H9 (cell line): ENCODE data around the gene FHOD3. TPM values are rescaled to one million over a fixed set of nuclear protein-coding genes. Genes with fewer than 3 reads are reported as not detected.

Experiments used
- DNase-seq: peaks from one replicate; pipeline ENCODE4 v3.0.0-alpha.2; 2017
- H2AFZ ChIP-seq: one replicate; pipeline ENCODE4 v1.6.1; 2013; ENCODE audit warnings: mild to moderate bottlenecking, low read length, control low read depth, moderate library complexity
- H2AK5ac ChIP-seq: 2 replicates; pipeline ENCODE4 v1.6.1; 2013; ENCODE audit warnings: low read length, control low read depth, mixed read lengths; ENCODE audit not compliant: insufficient read length
- H2BK120ac ChIP-seq: one replicate; pipeline ENCODE4 v1.6.1; 2013; ENCODE audit warnings: low read depth, mild to moderate bottlenecking, low read length, control low read depth, inconsistent platforms; ENCODE audit not compliant: poor library complexity, severe bottlenecking
- H2BK12ac ChIP-seq: 2 replicates; pipeline ENCODE4 v1.6.1; 2013; ENCODE audit warnings: low read length, control low read depth, mixed read lengths, low read depth; ENCODE audit not compliant: insufficient read length
- H2BK15ac ChIP-seq: 2 replicates; pipeline ENCODE4 v1.6.1; 2013; ENCODE audit warnings: low read depth, low read length, control low read depth
- H2BK20ac ChIP-seq: one replicate; pipeline ENCODE4 v1.6.1; 2013; ENCODE audit warnings: low read depth, mild to moderate bottlenecking, low read length, control low read depth, inconsistent platforms; ENCODE audit not compliant: poor library complexity, severe bottlenecking
- H2BK5ac ChIP-seq: 2 replicates; pipeline ENCODE4 v1.6.1; 2013; ENCODE audit warnings: low read length, control low read depth, mixed read lengths; ENCODE audit not compliant: insufficient read length
- H3K14ac ChIP-seq: 2 replicates; pipeline ENCODE4 v1.6.1; 2013; ENCODE audit warnings: low read length, control low read depth; ENCODE audit not compliant: insufficient read depth
- H3K18ac ChIP-seq: 2 replicates; pipeline ENCODE4 v1.6.1; 2013; ENCODE audit warnings: low read depth, mild to moderate bottlenecking, mixed read lengths, low read length, control low read depth; ENCODE audit not compliant: insufficient read length
- H3K23ac ChIP-seq: 2 replicates; pipeline ENCODE4 v1.6.1; 2013; ENCODE audit warnings: low read length, control low read depth, mixed read lengths, low read depth; ENCODE audit not compliant: insufficient read length
- H3K23me2 ChIP-seq: 2 replicates; pipeline ENCODE4 v1.6.1; 2013; ENCODE audit warnings: low read depth, mild to moderate bottlenecking, mixed read lengths, low read length, control low read depth; ENCODE audit not compliant: insufficient read length, poor library complexity, severe bottlenecking
- H3K27ac ChIP-seq: 2 replicates; pipeline ENCODE4 v1.5.1; 2013; ENCODE audit warnings: low read length, control low read depth, mixed read lengths, low read depth; ENCODE audit not compliant: insufficient read length
- H3K27me3 ChIP-seq: 2 replicates; pipeline ENCODE4 v1.6.1; 2013; ENCODE audit warnings: low read length, control low read depth, inconsistent platforms; ENCODE audit not compliant: insufficient read depth
- H3K4ac ChIP-seq: 2 replicates; pipeline ENCODE4 v1.6.1; 2013; ENCODE audit warnings: low read depth, mild to moderate bottlenecking, control low read depth, inconsistent platforms, low read length, moderate library complexity
- H3K4me1 ChIP-seq: 2 replicates; pipeline ENCODE4 v1.6.1; 2013; ENCODE audit warnings: low read length, control low read depth, inconsistent platforms; ENCODE audit not compliant: insufficient read depth
- H3K4me2 ChIP-seq: 2 replicates; pipeline ENCODE4 v1.6.1; 2013; ENCODE audit warnings: low read length, control low read depth, mixed read lengths; ENCODE audit not compliant: insufficient read length, insufficient read depth
- H3K56ac ChIP-seq: 2 replicates; pipeline ENCODE4 v1.6.1; 2013; ENCODE audit warnings: low read depth, mild to moderate bottlenecking, mixed read lengths, low read length, control low read depth; ENCODE audit not compliant: insufficient read length
- H3K79me1 ChIP-seq: 2 replicates; pipeline ENCODE4 v1.6.1; 2013; ENCODE audit warnings: low read depth, mild to moderate bottlenecking, moderate library complexity, low read length, control low read depth, inconsistent platforms; ENCODE audit not compliant: insufficient read depth, poor library complexity, severe bottlenecking
- H3K79me2 ChIP-seq: 2 replicates; pipeline ENCODE4 v1.6.1; 2013; ENCODE audit warnings: low read length, control low read depth, inconsistent platforms; ENCODE audit not compliant: insufficient read depth
- H3K9ac ChIP-seq: 2 replicates; pipeline ENCODE4 v1.6.1; 2013; ENCODE audit warnings: low read length, control low read depth, mixed read lengths; ENCODE audit not compliant: insufficient read length; ENCODE audit errors: extremely low read depth
- H3K9me3 ChIP-seq: one replicate; pipeline ENCODE4 v1.6.1; 2013; ENCODE audit warnings: low read depth, low read length, inconsistent platforms; ENCODE audit not compliant: control insufficient read depth
- H3T11ph ChIP-seq: one replicate; pipeline ENCODE4 v1.6.1; 2013; ENCODE audit warnings: mild to moderate bottlenecking, low read length, control low read depth, inconsistent platforms
- H4K20me1 ChIP-seq: one replicate; pipeline ENCODE4 v1.6.1; 2013; ENCODE audit not compliant: control insufficient read depth, insufficient read length, insufficient read depth
- H4K5ac ChIP-seq: 2 replicates; pipeline ENCODE4 v1.6.1; 2013; ENCODE audit warnings: low read depth, mild to moderate bottlenecking, mixed read lengths, low read length, control low read depth; ENCODE audit not compliant: insufficient read length
- H4K8ac ChIP-seq: replicated peaks from 2 replicates; pipeline ENCODE4 v1.6.1; 2013; ENCODE audit warnings: low read length, control low read depth, mixed read lengths, low read depth; ENCODE audit not compliant: insufficient read length
- H4K91ac ChIP-seq: 2 replicates; pipeline ENCODE4 v1.6.1; 2013; ENCODE audit warnings: low read depth, mild to moderate bottlenecking, moderate library complexity, mixed read lengths, low read length, control low read depth; ENCODE audit not compliant: insufficient read length
- H3K27ac Mint-ChIP-seq, 3 experiments: 2 replicates in 2 of 3; 3 replicates in 1 of 3; pipeline ENCODE4 v1.8.0; 2020 to 2021; ENCODE audit warnings: mixed read lengths in 3 of 3, mild to moderate bottlenecking in 1 of 3, moderate library complexity in 1 of 3
- H3K27me3 Mint-ChIP-seq: 2 replicates; pipeline ENCODE4 v1.8.0; 2021; ENCODE audit warnings: low read depth, mild to moderate bottlenecking, moderate library complexity, mixed read lengths
- H3K36me3 Mint-ChIP-seq, 3 experiments: 2 replicates in 2 of 3; 3 replicates in 1 of 3; pipeline ENCODE4 v1.8.0; 2020 to 2021; ENCODE audit warnings: low read depth in 3 of 3, mixed read lengths in 3 of 3; ENCODE audit not compliant: insufficient read depth in 1 of 3
- H3K4me1 Mint-ChIP-seq, 2 experiments: 2 replicates each; pipeline ENCODE4 v1.8.0; 2020; ENCODE audit warnings: mixed read lengths in 2 of 2
- H3K4me3 Mint-ChIP-seq, 2 experiments: 2 replicates in 1 of 2; 3 replicates in 1 of 2; pipeline ENCODE4 v1.8.0; 2020 to 2021; ENCODE audit warnings: mild to moderate bottlenecking in 2 of 2, mixed read lengths in 2 of 2, moderate library complexity in 1 of 2
- H3K9me3 Mint-ChIP-seq, 2 experiments: 2 replicates in 1 of 2; 3 replicates in 1 of 2; pipeline ENCODE4 v1.8.0; 2020; ENCODE audit warnings: mild to moderate bottlenecking in 2 of 2, mixed read lengths in 2 of 2, moderate library complexity in 1 of 2
- total RNA-seq: library from RNA; stranded (reverse); gene quantifications from 2 replicates; pipeline ENCODE4 v1.2.1, GENCODE V29; 2021
- TF ChIP-seq, protein P1 (sequence below): fragments of 200-600 bp; sonication (generic); conservative IDR thresholded peaks from 3 replicates; pipeline ENCODE4 v1.8.0; 2021; ENCODE audit warnings: antibody characterized with exemption, mild to moderate bottlenecking

The FHOD3 gene
- total RNA-seq, 1 experiment from 2014 or later: 8.0 TPM

- H3K4ac ChIP-seq: no peak overlapping the region
- no peak overlapping the region for H4K91ac ChIP-seq
- H2AK5ac ChIP-seq: no peak overlapping the region
- no peak overlapping the region for H3K18ac ChIP-seq
- H3K23me2 ChIP-seq: no peaks in the 10 kb centered on the region
- H3K9me3 Mint-ChIP-seq: no peaks in the 10 kb centered on the region
- H3K9me3 ChIP-seq: no peaks in the 10 kb centered on the region
- no peak overlapping the region for H4K8ac ChIP-seq
- H2BK20ac ChIP-seq: no peak overlapping the region
- H3K79me1 ChIP-seq: no peaks in the 10 kb centered on the region
- no peak overlapping the region for H4K5ac ChIP-seq
- H2BK12ac ChIP-seq: no peak overlapping the region
- H3K14ac ChIP-seq: no peak overlapping the region
- H3K27ac ChIP-seq: no peak overlapping the region
- no peaks in the 10 kb centered on the region for H3K4me1 ChIP-seq
- TF ChIP-seq, protein P1, sequence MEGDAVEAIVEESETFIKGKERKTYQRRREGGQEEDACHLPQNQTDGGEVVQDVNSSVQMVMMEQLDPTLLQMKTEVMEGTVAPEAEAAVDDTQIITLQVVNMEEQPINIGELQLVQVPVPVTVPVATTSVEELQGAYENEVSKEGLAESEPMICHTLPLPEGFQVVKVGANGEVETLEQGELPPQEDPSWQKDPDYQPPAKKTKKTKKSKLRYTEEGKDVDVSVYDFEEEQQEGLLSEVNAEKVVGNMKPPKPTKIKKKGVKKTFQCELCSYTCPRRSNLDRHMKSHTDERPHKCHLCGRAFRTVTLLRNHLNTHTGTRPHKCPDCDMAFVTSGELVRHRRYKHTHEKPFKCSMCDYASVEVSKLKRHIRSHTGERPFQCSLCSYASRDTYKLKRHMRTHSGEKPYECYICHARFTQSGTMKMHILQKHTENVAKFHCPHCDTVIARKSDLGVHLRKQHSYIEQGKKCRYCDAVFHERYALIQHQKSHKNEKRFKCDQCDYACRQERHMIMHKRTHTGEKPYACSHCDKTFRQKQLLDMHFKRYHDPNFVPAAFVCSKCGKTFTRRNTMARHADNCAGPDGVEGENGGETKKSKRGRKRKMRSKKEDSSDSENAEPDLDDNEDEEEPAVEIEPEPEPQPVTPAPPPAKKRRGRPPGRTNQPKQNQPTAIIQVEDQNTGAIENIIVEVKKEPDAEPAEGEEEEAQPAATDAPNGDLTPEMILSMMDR: no peak
- no peak overlapping the region for H3K4me2 ChIP-seq
- H2BK5ac ChIP-seq: no peak overlapping the region
- peaks cover 16 to 57% (median 51%) of the 10 kb centered on the region in 3 experiments; a peak in 6 of 7 replicates for H3K36me3 Mint-ChIP-seq
- no peak overlapping the region for H2BK120ac ChIP-seq
- no peak overlapping the region for H3K9ac ChIP-seq
- no peak for DNase-seq
- H3K27ac Mint-ChIP-seq: no peak overlapping the region
- no peak overlapping the region for H2BK15ac ChIP-seq
- H4K20me1 ChIP-seq: no peaks in the 10 kb centered on the region
- H3K79me2 ChIP-seq: no peaks in the 10 kb centered on the region
- no peak overlapping the region for H3K23ac ChIP-seq
- no peak overlapping the region for H2AFZ ChIP-seq
- no peak overlapping the region for H3T11ph ChIP-seq
- no peak overlapping the region for H3K4me3 Mint-ChIP-seq
- H3K27me3 ChIP-seq: no peaks in the 10 kb centered on the region
- H3K27me3 Mint-ChIP-seq: no peaks in the 10 kb centered on the region
- H3K56ac ChIP-seq: no peak overlapping the region
- peaks cover 0 to 10% of the 10 kb centered on the region in 2 experiments; a peak in 2 of 4 replicates for H3K4me1 Mint-ChIP-seq
These were observed 514.4 kb downstream of the FHOD3 start for GRCh38 chr18:36811955-36812354.
